B cell (primary cell): Measurements from ENCODE around the gene CCDC59. TPM values are rescaled to one million over a fixed set of nuclear protein-coding genes. Genes with fewer than 3 reads are reported as not detected.

ENCODE experiments used
- ATAC-seq: fragments of 200-7000 bp; cut with Tn5 transposase; one replicate; pipeline ENCODE4 v1.10.0; 2021; ENCODE audit warnings: low read depth, mild to moderate bottlenecking, moderate number of reproducible peaks, moderate library complexity
- CTCF ChIA-PET: fragments of 350-600 bp; sonication (Branson Sonifier 250); formaldehyde crosslinking; loops from one replicate; lab custom pipeline; 2021; ENCODE audit warnings: antibody characterized with exemption, inconsistent platforms; lab: Charles Lee
- POLR2A ChIA-PET: fragments of 350-600 bp; sonication (Branson Sonifier 250); formaldehyde crosslinking; loops from one replicate; lab custom pipeline; 2021; ENCODE audit warnings: antibody characterized with exemption; lab: Charles Lee
- DNase-seq: peaks from one replicate; pipeline ENCODE4 v3.0.0; 2013
- H2AFZ ChIP-seq: 2 replicates; pipeline ENCODE4 v1.6.1; 2012; ENCODE audit warnings: mild to moderate bottlenecking, low read depth, low read length; ENCODE audit not compliant: insufficient read depth, poor library complexity, severe bottlenecking
- H3K27ac ChIP-seq, 2 donors: 1 replicate in 1 of 2; 2 replicates in 1 of 2; pipeline ENCODE4 v1.5.1; 2012 to 2013; ENCODE audit warnings: low read length in 2 of 2, mild to moderate bottlenecking in 2 of 2, moderate library complexity in 1 of 2
- H3K27me3 ChIP-seq, 4 experiments: fragments of 200-600 bp in 1 of 4; sonication (generic) in 1 of 4; replicated peaks in 1 of 4; 1 replicate in 2 of 4; 2 replicates in 2 of 4; pipeline versions ENCODE4 v1.6.1 to v1.7.0; 2013 to 2016; ENCODE audit warnings: low read length in 3 of 4, mild to moderate bottlenecking in 2 of 4, mixed read lengths in 1 of 4, moderate library complexity in 1 of 4; ENCODE audit not compliant: insufficient read depth in 4 of 4, control insufficient read depth in 3 of 4; ENCODE audit errors: control extremely low read depth in 1 of 4
- H3K36me3 ChIP-seq, 2 experiments: replicated peaks in 1 of 2; 1 replicate in 1 of 2; 2 replicates in 1 of 2; pipeline versions ENCODE4 v1.6.1 to v1.7.1; 2013; ENCODE audit warnings: low read length in 1 of 2; ENCODE audit not compliant: insufficient read depth in 2 of 2, control insufficient read depth in 1 of 2; ENCODE audit errors: control extremely low read depth in 1 of 2, extremely low read depth in 1 of 2
- H3K4me1 ChIP-seq, 2 donors: fragments of 200-600 bp in 1 of 2; sonication (generic) in 1 of 2; 1 replicate in 1 of 2; 2 replicates in 1 of 2; pipeline versions ENCODE4 v1.5.1 to v1.6.1; 2013 to 2017; ENCODE audit warnings: low read length in 2 of 2; ENCODE audit not compliant: control insufficient read depth in 2 of 2, insufficient read depth in 2 of 2
- H3K4me2 ChIP-seq: replicated peaks from 2 replicates; pipeline ENCODE3; 2012; ENCODE audit warnings: mild to moderate bottlenecking, low read depth, low read length; ENCODE audit not compliant: poor library complexity, severe bottlenecking
- H3K4me3 ChIP-seq, 5 experiments: fragments of 200-600 bp in 1 of 5; sonication (generic) in 1 of 5; 1 replicate in 3 of 5; 2 replicates in 2 of 5; pipeline versions ENCODE4 v1.5.1 to v1.7.0; 2011 to 2016; ENCODE audit warnings: low read length in 4 of 5, mild to moderate bottlenecking in 4 of 5, low read depth in 2 of 5, control low read depth in 1 of 5, moderate library complexity in 1 of 5; ENCODE audit not compliant: insufficient read depth in 1 of 5; ENCODE audit errors: control extremely low read depth in 1 of 5, extremely low read depth in 1 of 5
- H3K79me2 ChIP-seq: fragments of 200-600 bp; sonication (generic); one replicate; pipeline ENCODE4 v1.6.0; 2016; ENCODE audit warnings: low read length; ENCODE audit not compliant: control insufficient read depth, insufficient read depth
- H3K9ac ChIP-seq: fragments of 200-600 bp; sonication (generic); 2 replicates; pipeline ENCODE4 v1.6.1; 2017; ENCODE audit warnings: mild to moderate bottlenecking, low read length, moderate library complexity
- H3K9me3 ChIP-seq, 3 donors: one replicate each; pipeline versions ENCODE4 v1.6.1 to v1.7.1; 2013; ENCODE audit warnings: low read length in 2 of 3; ENCODE audit not compliant: control insufficient read depth in 2 of 3, insufficient read depth in 1 of 3; ENCODE audit errors: control extremely low read depth in 1 of 3
- H4K20me1 ChIP-seq: 2 replicates; pipeline ENCODE4 v1.6.0; 2012; ENCODE audit warnings: mild to moderate bottlenecking, low read length; ENCODE audit not compliant: insufficient read depth, control insufficient read depth, poor library complexity, severe bottlenecking
- H3K27ac Mint-ChIP-seq: one replicate; pipeline ENCODE4 v1.8.0; 2021; ENCODE audit warnings: mixed read lengths
- H3K27me3 Mint-ChIP-seq: one replicate; pipeline ENCODE4 v1.8.0; 2021; ENCODE audit warnings: mixed read lengths
- H3K4me1 Mint-ChIP-seq: one replicate; pipeline ENCODE4 v1.8.0; 2021; ENCODE audit warnings: mixed read lengths
- H3K4me3 Mint-ChIP-seq: one replicate; pipeline ENCODE4 v1.8.0; 2021; ENCODE audit warnings: mixed read lengths
- H3K9me3 Mint-ChIP-seq: one replicate; pipeline ENCODE4 v1.8.0; 2022; ENCODE audit warnings: mixed read lengths; ENCODE audit not compliant: insufficient read depth
- CTCF ChIP-seq: fragments of 200-600 bp; IDR thresholded peaks from one replicate; pipeline ENCODE4 v1.8.0; 2022; ENCODE audit warnings: antibody characterized with exemption, mild to moderate bottlenecking
- EZH2 ChIP-seq: IDR thresholded peaks from 2 replicates; pipeline ENCODE4 v1.6.1; 2012; ENCODE audit warnings: borderline replicate concordance, low read depth, mild to moderate bottlenecking, moderate library complexity, low read length; ENCODE audit not compliant: insufficient read depth, poor library complexity, severe bottlenecking
- WGBS: methylation state at CpG from one replicate; pipeline ENCODE4 v1.1.5; 2013; ENCODE audit warnings: missing lambda C conversion rate; ENCODE audit not compliant: insufficient coverage; 5-methylcytosine and 5-hydroxymethylcytosine counted together
- intact Hi-C: fragments of 100-400 bp; cut with micrococcal nuclease; formaldehyde crosslinking; loops from one replicate; pipeline ENCODE4 v1.10.0; 2022
- polyA plus RNA-seq: library from polyadenylated mRNA; depleted of rRNA; stranded (reverse); fragments of >200 nt; gene quantifications from 2 replicates; pipeline ENCODE4 v1.2.3, GENCODE V29; 2012
- total RNA-seq, 2 donors: library from RNA; stranded (reverse); fragments of 120-200 nt in 1 of 2; gene quantifications; 1 replicate in 1 of 2; 2 replicates in 1 of 2; pipeline versions ENCODE4 v1.2.3 to v1.2.4, GENCODE V29; 2013 to 2022

CCDC59 gene
- total and polyA plus RNA-seq, 2 donors (not counting 1 experiment from before 2014, with no cell fraction given), result 54.7 to 55.0 TPM

GRCh38 chr12:82350161-82350560 lies 8.0 kb downstream of the CCDC59 start:
- 90% methylated on average over 3 of the region's 3 CpGs for WGBS
- H3K4me1 Mint-ChIP-seq, result peaks cover 2% of the 10 kb centered on the region
- Histone ChIP-seq H2AFZ (no peak overlapping the region), H3K27me3 (no peaks in the 10 kb centered on the region), H3K36me3 (peaks cover 0 to 51% of the 10 kb centered on the region in 2 experiments), H3K4me3 (no peak overlapping the region), H3K4me1 (no peaks in the 10 kb centered on the region), H3K9me3 (no peaks in the 10 kb centered on the region), H3K9ac (no peak overlapping the region), H3K4me2 (no peak overlapping the region), H3K27ac (no peak overlapping the region), H4K20me1 (no peaks in the 10 kb centered on the region), H3K79me2 (no peaks in the 10 kb centered on the region)
- no peaks in the 10 kb centered on the region for H3K27me3 Mint-ChIP-seq
- H3K27ac Mint-ChIP-seq, result no peak overlapping the region
- intact Hi-C loops, result no loop called here
- no peak overlapping the region for H3K4me3 Mint-ChIP-seq
- ChIA-PET POLR2A (no interaction called here), CTCF (no interaction called here)
- no peaks in the 10 kb centered on the region for H3K9me3 Mint-ChIP-seq
- ATAC-seq (no peak), DNase-seq (no peak)
- TF ChIP-seq EZH2 (no peak), CTCF (no peak)

GRCh38 chr12:82329508-82329907 lies 28.7 kb downstream of the CCDC59 start:
- ChIA-PET POLR2A (no interaction called here), CTCF (interaction anchor here (1.0 to 1.4 kb wide), 2 partner anchors 7 to 11 kb away, joined by 3 read pairs; no protein-coding TSS in a partner anchor)
- Histone ChIP-seq H3K79me2 (no peaks in the 10 kb centered on the region), H3K4me3 (no peak overlapping the region), H3K4me2 (no peak overlapping the region), H3K27me3 (no peaks in the 10 kb centered on the region), H4K20me1 (no peaks in the 10 kb centered on the region), H3K27ac (no peak overlapping the region), H3K36me3 (no peaks in the 10 kb centered on the region), H3K9me3 (no peaks in the 10 kb centered on the region), H3K9ac (no peak overlapping the region), H3K4me1 (no peaks in the 10 kb centered on the region), H2AFZ (no peak overlapping the region)
- Mint-ChIP-seq H3K9me3 (no peaks in the 10 kb centered on the region), H3K4me3 (no peak overlapping the region), H3K27me3 (peaks cover 4% of the 10 kb centered on the region), H3K27ac (no peak overlapping the region), H3K4me1 (no peaks in the 10 kb centered on the region)
- no peak for DNase-seq
- ATAC-seq, result no peak
- WGBS, result no CpG with 5 or more reads among the region's 1 CpG
- TF ChIP-seq EZH2 (no peak), CTCF (no peak)
- intact Hi-C loops, result no loop called here
